ENCODE results near the gene RUNX2.
"Not testable (repeated sequence)": the region's sequence is repeated elsewhere in the genome, so short reads cannot be mapped to it uniquely, and the experiment has no call there.

The RUNX2 gene

DNA sequence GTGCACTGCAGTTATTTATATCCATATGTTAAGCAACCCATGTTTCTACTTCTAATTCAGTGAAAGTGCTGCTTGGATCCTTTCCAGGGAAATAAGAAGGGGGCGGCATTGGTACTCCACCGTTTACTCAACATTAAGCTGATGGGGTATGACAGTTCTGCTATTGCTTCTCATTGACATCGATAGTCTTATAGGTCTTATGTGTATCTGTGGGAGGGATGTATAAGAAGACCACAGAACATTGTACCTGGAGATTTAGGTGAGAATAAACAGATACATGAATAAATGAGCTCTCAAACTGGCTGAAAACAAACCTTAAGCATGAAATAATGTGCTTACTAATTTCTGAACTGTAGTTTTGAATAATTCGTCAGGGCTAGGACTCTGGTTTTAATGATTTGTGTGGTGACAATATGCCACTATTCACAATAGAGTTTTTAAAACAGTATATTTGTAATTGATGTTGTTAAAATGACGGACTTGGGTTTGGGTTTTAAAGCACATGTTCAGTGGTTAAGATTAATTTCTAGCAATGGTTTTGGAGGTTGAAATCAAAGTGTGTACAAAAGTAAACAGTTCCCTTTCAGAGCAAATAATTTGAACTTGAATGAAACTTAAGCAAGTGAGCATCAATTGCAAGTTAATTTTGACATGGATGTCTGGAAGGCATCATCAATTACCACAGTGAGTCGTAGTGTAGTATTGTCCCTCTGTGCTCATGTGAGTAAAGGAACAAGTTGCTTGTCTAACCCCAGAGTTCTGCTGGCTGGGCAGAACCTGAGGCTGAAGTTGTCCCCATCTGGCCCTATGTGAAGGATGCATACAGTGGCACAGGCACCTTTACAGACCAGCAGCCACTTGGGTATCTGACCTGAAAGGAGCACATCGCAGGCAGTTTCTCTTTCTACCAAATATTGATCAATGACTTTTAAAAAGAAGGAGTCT lies 134.3 kb downstream of the RUNX2 start:
- no peak for DNase-seq

DNA sequence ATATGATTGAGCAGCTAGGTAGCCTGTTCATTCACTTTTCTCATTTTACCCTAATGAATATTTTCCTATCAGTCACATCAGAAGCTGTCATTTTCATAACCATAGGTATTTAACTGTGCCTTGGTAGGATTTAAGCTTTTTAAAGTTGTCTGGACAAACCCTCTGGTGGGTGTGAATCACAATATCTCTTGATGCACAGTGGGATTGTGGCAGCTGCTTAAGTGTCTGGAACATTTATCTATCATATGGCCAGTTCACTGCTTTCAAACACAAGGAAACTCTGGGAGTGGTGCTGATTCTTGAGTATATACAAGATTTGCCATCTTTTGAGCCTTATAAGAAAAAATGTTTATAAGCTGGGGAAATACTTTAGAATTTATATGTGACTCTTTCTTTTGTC lies 136.6 kb downstream of the RUNX2 start:
- DNase-seq: no peak

DNA sequence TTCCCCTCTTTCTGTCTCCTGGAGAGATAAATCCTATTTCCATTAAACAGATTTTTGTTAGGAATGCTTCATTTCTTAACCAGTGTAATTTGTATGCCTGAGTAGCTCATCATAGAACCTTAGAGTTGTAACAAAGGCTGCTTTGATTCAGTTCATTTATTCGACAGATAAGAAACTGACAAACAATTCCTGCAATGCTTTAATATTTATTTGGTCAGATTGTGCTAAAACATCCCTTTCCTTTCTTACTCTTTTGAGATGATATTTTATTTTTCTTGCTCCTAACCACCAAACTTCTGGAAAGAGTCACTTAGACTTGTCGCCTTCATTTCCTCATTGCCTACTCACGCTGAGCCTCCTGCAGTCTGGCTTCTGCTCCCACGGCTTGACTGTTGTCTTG lies 138.6 kb downstream of the RUNX2 start:
- no peak for DNase-seq

DNA sequence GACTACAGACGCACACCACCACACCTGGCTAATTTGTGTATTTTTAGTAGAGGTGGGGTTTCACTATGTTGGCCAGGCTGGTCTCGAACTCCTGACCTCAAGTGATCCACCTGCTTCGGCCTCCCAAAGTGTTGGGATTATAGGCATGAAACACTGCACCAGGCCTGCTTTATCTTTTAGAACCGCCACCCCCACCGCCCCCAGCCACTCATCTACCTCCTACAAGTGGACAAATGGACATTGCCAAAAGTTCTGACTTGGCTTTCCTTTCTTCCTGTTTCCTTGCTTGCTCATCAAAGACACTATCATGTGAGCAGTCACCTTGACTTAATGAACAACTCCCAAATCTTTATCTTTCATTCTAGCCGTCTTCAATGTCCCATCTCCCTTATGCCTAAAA lies 139.3 kb downstream of the RUNX2 start:
- DNase-seq: not testable (repeated sequence)

DNA sequence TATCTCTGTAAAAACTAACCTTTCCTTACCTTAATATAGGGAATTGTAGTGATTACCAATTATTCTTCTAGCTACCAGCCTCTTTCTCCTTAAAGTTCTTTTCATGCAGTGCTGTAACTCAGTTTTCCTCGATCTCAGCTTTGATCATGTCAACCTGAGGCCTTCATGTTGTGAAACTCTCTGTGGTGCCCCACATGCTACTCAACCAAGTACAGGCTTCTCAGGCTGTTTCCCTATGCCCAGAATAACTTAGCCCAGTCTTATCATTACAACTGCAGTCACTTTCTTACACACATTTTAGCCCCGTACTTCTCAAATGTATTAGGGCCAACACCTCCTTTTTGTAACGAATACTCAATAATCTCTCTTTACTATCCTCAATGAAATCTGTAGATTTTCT lies 139.7 kb downstream of the RUNX2 start:
- no peak for DNase-seq

DNA sequence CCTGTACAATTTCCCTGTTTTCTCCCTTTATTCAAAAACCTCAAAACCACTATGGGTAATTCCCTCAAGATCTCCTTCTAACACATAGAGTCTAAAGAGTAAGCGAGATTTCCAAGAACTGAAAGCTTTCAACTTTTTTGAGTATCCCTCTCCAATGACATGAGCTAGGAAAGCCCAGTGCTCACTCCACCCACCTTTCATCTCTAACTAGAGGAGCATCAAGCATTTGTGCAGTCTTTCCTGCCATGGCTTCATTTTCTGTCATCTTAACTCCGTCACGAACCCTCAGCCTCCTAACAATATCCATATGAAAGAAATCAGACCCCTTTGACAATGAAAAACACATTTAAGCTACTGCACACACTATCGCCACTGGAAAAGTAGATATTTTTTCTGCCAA lies 141.5 kb downstream of the RUNX2 start:
- DNase-seq: no peak

DNA sequence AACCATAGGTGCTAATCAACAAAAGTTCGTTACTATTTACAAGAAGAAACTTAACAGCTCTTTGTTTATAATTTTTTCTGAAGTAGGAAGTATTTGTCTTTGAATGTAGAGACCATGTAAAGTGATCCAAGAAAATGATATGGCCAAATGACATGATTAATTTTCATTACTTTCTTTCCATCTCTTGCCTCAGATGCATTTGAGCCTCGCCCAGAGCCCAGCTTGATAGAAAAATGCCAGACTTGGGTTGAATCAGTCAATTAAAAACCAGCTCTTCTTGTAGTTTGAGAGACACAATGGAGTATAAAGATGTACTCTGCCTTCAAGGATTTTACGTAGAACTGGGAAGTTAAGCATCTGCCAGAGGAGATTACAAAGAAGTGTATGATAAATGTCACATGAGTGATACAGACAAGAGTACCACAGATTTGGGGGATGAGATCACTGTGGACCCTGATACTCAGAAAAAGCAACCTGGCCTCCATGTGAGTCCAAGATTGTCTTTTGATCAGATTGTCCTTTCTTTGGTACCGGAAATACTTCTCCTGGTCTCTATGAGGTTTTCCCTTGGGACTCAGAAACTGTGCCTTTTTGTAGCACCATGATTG lies 142.1 kb downstream of the RUNX2 start:
- DNase-seq: no peak

DNA sequence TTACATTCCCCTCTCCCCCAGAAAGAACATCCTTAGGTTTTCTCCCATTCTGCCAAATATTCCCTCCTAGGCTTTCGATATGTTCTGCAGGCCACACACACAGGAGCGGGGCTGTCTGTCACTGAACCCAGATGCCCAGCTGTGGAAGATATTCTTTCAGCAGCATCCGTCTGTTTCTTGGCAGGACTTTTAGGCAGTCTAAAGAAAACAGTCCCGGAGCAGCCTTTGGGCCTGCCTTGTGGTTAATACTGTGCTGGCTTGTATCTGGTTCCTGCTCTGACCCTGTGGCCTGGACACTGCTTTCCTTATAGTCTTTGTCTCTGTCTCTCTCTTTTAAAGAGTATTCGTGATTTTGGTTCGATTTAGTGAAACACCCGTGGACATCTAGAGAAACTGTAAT lies 144.3 kb downstream of the RUNX2 start:
- DNase-seq: no peak

DNA sequence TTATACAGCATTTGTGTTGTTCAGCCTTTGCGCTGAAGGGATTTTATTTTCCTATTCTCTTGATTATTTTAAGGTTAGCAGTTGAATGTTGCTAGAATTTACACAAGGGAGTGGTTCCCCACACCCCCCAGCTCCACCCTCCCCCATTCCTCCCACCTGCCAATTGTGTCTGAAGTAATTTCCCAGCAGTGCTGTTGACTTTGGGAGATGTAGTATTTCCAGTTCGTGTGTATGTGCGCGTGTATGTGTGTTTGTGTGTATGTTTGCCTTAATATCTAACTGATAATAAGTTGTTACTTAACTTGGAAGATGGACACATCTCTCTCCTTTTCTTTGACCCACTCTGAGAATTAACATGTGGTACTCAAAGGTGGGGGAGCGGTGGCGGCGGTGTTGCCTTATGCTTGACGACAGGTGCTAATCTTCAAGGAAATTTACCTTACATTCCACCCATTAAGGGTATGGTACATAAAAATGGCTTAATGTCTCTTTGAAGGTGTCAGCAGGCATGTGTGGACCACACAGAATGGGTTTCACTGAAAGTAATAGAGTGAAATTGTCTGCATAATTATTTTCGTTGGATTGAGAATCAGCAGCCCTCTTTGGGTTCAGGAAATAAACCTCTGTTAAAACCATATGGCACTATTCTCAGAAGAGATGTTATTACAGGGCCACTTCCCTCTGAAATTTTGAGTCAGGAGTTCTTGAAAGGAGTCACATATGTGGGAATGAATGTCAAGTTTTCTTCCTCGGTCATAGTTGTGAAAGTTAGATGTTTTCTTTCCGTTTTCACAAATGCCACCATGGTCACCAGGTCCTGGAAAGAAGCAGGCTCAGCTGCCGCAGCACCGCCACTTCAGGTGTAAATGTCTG lies 145.2 kb downstream of the RUNX2 start:
- DNase-seq: no peak

DNA sequence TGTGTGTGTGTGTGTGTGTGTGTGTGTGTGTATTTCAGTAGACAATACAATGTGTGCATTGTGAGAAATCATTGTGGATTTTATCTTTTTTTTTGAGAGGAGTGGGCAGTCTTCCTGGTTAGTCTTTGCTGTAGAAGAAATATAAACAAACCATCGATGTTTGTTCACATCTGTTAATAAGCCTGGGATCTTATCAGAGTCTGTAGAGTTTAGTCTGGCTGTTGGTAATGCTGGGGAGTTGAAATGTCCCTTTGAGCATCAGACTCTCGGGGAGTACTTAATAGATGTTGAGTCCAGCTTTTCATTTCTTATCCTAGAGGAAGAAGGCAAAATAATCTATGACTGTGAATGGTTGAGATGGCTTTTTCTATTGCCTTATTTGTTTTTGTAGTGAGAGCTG lies 146.2 kb downstream of the RUNX2 start:
- DNase-seq: no peak

DNA sequence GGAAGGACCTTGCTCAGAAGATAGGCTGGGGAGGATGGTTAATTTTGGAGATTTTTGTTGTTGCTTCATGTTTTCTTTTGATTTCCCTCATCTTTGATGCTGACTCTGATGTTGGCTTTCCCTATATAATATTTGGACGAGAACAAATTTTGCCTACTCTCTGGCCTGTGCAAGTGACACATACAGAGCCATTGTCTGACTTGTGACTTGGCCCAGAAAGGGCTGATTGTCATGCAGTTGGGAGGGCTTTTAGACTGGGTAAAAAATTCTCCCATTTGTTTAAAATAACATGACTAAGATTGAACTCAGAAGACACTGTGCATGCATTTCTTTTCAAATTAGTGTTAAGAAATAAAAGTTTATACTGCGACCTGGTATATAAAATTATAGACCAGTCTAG lies 148.2 kb downstream of the RUNX2 start:
- DNase-seq: no peak

DNA sequence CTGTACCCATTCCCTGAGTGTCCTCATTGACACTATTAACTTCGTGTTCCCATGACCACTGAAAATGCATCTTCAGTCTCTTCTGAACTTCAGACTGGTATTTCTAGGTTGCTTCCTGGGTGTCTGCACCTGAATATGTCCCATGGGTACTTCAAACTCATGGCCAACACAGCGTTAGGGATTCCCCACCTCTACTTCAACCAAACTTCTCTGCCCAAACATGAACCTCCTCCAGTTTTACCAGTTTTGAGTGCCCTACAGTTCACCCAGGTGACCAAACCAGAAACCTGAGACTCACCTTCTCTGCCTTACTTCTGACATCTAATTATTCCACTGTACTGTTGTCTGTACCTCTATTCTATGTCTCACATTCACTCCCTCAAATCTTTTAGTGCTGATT lies 149.1 kb downstream of the RUNX2 start:
- peak; percentile 52 for DNase-seq

DNA sequence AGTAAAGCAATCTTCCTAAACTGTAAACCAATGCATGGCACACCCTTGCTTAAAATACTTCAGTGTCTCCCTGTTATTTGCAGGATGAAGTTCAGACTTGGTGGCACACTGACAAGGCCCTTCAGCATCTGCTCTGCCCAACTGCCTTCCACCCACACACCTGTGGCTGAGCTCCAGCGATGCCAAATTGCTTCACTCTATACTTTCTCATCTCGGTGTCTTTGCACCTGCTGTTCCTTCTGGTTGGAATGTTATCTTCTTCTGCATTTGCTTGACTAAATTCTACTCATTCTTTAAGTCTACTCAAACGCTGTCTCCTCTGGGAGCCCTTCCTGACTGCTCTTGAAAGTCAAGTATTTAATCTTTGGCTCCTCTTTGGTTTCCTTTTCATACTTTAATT lies 149.7 kb downstream of the RUNX2 start:
- DNase-seq: peak; percentile 52

DNA sequence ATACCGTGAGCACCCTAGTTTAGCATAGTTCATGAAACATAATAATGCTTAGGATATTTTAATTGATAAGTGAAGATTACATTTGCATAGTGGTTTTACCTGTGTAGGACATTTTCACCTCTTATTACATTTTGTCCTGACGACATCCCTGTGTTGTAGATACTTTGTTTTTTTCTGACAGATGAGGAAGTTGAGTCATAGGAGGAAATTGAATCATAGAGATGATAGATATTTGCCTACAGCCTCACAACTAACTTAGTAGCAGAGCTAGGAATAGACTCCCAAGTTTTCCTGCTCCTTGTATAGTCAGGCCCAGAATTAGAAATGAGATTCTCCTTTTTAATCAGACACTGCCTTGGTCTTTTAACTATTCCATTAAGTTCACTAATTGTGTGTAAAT lies 150.1 kb downstream of the RUNX2 start:
- no peak for DNase-seq

DNA sequence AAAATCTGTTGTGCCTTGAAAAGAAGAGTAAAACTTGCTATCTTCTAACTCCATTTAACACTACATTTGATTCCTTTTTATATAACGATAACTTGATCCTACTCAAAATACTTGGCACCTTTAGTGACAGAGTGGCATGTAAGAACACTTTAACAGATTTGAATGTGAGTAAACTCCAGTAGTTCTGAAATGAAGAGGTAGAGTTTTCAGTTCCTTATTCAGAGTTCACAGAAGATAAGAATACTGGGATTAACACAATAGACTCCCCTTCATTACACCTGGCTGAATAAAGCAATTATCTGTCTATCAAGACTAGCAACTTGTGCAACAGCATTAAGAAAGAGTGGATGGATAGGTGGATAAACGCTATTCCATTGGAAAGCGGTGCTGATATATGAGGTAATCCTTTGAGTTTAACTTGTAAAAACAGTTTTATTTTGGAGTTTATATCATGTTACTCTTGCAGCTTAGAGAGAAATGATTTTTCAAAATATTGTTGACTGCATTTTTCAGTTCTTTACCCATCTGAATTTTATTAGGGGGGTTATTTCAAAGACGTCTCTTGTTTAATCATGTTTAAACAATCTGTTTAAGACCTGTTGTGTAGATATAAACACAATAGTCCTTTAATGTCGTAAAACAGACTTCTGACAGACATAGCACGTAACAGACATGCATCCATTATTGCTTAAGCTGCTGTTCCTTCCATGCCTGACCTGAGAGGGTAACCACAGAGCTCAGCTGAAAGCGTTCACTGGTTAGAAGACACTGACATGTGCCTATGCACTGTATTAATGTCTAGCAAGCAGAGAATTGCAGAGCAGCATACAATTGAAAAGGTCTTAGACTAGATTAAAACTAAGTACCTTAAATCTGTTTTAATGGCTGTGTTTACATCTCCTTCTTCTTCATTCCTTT lies 152.0 kb downstream of the RUNX2 start:
- DNase-seq: peak; percentile 76

DNA sequence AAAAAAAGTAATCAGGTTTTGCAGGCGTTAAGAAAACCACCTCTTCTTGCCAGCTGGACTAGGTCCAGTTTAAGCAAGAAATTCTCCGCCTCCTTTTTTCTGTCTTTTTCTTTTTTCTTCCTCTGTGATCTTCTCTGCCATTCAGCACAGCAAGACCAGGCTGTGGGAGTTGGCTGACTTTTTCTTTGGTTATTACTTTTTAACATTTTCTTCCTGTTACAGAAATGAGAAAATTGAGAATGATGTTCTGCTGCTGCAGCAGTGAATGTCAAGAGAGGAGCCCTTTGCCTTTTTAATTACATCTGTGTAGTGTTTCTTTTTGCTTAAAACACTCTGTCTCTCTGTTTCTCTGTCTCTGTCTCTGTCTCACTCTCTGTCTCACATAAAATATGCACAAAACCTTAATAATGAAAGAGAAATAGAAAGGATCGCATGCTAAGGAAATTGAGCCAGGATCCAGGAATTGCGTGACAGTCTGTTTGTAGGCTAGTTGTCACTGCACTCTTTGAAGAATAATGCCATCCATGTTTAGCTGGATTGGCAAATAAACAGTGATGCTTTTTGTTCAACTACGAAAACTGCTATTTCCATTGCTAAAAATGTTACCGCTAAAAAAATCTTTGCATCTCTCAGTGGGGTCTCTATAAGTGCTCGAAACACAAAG lies 152.8 kb downstream of the RUNX2 start:
- DNase-seq: no peak

DNA sequence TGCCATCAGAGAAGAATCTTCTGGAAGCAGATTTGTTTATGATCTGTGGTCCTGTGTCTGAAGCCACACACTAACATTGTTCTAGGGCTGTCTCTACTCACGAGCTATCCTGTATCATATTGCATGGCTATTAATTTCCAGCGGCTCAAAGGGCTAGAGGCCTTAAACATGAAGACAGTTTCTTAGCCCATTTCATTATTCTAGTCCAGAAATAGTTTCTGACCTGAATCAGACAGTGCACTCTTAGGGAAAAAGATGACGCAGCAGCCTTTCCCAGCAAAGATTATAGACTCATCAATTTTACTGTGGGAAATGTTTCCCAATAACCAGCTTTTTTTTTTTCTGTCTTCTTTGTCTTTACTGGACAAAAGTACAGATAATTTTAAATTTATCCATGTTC lies 154.9 kb downstream of the RUNX2 start:
- no peak for DNase-seq

DNA sequence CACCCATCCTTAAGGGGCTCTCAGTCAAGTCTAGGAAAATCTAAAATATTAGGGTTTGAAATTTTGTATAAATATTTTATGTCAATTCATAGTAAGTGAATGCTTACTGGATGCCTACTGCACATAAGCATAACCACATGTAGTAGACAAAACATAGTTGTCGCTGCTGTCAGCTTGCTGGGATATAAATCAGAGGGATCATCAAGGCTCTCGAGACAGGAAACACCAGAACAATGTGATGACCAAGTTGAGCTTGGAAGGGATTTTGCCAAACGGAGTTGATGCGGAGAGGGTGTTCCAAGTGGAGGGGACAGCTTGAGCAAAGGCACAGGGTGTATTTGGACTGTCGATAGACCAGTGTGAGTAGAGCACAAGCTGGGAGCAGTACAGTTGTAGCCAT lies 155.4 kb downstream of the RUNX2 start:
- no peak for DNase-seq

DNA sequence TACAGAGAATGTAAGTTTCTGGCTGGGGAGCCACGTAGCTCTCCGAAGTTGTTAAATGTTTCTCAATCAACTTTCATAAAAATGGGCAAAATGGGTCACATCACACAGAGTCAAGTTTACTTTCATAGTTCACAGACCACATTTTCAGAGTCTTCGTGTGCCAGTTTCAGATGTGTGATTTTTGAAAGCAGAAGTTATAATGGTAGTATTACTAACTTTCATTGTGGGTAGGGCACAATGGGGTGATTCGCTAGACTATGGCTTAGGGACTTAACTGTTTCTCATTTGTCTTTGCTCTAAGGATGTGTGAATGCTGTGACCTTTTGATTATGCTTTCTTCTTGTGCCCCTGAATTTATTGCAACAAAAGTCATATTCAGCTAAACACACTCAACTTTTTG lies 158.6 kb downstream of the RUNX2 start:
- DNase-seq: no peak

DNA sequence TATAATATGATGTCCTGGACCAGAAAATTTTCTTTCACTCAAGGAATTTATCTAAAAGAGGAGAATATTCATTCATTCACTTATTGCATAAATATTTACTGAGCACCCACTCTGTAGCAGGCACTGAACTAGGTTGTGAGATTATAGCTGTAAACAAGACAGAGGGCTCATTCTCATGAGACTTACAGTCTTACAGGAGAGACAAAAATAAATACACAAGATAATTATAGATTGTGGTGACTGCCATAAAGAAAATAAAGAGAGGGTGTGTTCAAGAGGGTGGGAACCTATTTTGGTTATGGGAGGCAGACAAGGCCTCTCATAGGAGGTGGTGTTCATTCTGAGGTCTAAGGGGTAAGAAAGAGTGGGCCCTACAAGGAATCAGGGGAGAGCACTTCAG lies 159.5 kb downstream of the RUNX2 start:
- no peak for DNase-seq

DNA sequence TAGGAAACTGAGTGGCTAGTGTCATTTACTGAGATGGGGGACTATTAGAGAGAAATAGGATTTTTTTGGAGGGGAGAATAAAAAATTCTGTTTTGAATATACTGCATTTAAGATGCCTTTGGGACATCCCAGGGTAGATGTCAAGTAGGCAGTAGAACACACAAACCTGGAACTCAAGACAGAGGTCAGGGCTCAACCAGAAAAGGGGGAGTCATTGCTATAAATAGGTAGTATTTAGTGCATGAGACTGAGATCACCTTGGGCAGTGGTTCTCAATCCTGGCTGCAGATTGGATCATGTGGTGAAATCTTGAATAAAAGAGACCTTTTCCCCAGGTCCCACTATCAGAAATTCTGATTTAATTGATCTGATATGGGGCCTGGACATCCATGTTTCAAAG lies 160.1 kb downstream of the RUNX2 start:
- DNase-seq: no peak

DNA sequence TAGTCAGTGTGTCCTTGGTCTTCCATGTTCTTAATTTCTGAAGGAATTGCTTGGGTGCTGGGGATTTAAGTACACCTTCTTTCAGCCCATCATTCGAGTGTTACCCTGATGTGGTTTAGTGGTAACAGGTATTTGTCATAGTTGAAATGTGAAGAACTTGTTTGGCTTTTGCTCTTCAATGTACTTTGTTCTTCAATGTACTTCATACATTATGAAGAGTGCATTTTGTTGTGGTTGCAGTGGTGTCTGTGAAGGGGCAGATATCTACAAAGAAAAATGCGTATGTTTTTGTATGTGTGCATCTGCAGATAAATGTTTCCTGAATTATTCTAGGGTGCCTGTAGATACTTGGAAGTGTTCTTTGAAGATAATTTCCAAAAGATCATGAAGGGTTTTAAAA lies 160.8 kb downstream of the RUNX2 start:
- no peak for DNase-seq
